GM18907 (cell line): ENCODE measurements around the gene DDX5.
A peak's percentile ranks its signal among the peaks of the same experiment; 100 is the strongest.
"Not testable (repeated sequence)": the region's sequence is repeated elsewhere in the genome, so short reads cannot be mapped to it uniquely, and the experiment has no call there.

Experiments used
- ATAC-seq: cut with Tn5 transposase; IDR thresholded peaks from one replicate; pipeline ENCODE4 v1.9.1; 2021; ENCODE audit warnings: mild to moderate bottlenecking, moderate library complexity; ENCODE audit not compliant: unreplicated experiment

Gene DDX5

GRCh38 chr17:64508683-64509082 is 2.6 kb upstream of the DDX5 start:
- no peak for ATAC-seq

DNA sequence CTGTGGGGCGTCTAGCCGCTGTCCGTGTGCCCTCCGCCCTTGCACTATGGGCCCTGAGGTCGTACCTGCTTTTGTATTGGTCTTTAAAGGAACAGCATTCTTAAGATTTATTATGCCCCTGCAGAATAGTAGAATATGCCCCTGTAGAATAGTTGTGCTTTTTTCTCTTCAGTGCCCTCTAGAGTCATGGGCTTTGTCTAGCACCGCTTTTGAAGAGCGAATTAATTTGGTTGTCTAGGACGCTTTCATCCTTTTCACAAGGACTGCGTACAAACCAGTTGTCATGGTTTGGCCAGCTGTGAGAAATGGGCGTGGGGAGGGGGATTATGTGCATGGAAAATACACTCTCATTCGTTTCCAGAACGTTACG is 1.3 kb upstream of the DDX5 start:
- peak; percentile 22 for ATAC-seq

GRCh38 chr17:64506576-64507412 is 705 bp upstream of the DDX5 start, which contains the start of gene CEP95:
Gene CEP95 (plus strand): TSS chr17:64506977. CDS start chr17:64507098, 121 bp downstream.
- ATAC-seq = peak; percentile 74

DNA sequence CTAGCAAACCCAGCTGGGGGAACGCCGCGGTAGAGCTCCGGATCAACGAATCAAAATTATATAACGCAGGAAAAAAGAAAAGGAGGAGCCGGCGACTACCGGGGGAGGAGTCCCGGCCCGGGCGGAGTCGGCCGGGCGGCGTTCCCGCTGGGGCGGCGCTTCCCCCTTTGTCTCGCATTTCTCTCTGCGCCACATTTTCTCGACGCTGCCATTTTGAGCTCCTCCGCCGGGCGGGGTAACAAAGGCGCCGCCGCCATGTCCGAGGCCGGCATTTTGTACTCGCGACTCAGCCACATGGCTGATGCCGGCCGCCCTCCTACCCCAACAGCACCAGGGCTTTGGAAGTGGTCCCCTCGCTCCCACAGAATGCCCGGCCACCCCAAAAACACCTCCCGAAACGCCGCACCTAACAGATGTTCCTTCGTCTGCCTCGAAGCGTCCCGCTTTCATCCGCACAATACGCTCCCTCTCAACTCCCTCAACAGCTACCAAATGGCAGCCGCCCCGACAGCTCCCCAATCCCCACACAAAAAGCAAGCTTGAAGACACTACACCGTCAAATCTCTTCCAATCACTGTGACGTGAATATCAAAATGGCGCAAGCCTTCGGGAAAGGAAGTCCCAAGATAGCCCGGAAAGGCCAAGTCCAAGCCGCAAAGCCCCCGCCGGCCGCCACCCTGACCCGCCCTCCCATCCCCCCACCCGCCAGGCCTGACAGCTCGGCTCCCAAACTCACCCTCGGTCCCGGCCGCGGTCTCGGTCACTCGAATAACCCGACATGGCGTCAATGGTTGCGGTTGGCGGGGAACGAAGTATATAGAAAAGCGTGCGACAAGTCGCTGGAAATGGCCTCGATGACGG is 519 bp downstream of the DDX5 start:
- peak; percentile 21 for ATAC-seq

- ATAC-seq = no peak
Measured at GRCh38 chr17:64504769-64505339, 1.2 kb downstream of the DDX5 start.

DNA sequence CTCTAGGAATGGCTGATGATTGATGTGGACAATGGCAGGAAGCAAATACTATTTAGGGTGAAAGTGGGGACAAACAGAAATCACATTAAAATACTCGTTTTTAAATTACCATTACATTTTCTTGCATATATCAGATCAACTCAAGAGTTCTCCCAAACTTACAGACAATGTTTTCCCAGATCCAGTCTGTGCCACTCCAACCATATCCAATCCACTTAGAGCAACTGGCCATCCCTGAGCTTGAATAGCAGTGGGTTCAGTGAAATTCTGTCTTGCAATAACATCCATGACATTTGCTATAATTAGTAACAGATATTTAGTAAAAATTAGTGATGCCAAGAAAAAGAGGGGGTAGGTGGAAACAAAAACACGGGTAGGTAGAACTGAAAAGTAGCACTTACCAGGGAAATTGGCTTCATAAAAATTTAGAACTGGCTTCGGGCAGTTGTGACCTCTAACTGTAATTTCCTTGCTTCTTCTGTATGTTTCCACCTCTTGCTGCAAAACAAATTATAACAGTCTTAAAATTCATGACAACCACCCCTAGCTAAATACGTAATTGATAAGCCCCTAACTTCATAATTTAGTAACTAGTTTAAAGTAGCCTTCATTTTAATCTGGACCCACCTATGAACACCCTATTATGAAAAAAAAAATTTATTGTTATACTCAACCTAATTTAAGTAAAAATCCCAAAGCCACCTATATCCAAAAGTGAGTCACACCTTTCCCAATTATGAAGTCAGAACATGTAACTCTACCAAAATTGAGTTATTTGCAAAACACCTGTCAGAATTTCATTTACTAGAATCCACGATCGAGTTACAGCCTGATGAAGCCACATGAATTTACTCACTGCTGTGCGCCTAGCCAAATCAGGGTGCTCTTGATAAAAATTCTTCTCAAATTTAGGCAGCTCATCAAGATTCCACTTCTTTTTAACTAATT is 2.0 kb downstream of the DDX5 start:
- ATAC-seq = no peak

DNA sequence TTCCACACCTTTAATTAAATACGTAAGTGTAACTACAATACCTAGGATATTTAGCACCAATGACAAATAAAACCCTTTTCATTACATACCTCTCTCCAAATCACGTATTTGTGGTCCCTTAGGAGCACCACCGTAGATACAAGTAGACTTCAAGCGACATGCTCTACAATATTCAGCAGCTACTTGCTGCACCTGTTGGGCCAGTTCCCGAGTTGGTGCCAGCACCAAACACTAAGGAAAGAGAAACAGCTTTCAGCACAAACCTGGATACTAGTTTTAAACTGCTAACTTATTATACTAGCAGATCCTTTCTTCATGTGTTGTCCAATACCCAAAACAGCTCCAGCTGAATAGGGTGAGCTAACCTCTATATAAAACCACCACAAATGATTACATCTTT is 2.7 kb downstream of the DDX5 start:
- no peak for ATAC-seq

DNA sequence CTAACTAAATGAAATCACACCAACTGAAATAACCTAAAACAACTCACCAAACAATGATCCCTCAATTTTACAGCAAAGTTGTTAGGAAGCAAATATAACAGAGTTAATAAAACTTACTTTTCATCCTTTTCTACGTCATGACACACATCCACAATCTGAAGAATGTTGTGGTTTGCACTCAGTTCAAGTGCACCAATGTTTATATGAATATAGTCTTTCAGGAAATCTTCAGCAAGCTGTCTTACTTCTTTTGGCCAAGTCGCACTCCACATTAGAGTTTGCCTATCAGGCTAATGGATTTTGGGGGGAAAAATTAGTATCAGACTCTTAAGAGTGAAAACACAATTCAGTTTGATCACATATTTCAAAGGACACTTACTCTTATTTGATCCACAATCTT is 3.3 kb downstream of the DDX5 start:
- ATAC-seq = no peak

DNA sequence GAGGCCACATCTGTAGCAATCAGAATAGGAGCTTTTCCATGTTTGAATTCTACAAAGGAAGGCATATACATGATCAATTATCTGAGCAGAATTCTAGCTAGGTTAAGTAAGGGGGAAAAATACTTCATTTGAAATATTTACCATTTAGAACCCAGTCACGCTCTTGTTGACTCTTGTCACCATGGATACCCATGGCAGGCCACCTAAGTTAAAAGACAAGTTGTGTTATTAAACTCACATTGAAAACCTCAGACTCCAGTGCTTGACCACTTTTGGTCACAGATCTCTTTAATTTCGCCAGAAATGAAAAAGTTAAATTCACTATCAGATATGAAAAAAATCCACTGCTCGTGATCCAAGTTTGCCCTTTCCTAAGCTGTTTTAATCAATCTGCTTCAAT is 4.1 kb downstream of the DDX5 start:
- no peak for ATAC-seq

DNA sequence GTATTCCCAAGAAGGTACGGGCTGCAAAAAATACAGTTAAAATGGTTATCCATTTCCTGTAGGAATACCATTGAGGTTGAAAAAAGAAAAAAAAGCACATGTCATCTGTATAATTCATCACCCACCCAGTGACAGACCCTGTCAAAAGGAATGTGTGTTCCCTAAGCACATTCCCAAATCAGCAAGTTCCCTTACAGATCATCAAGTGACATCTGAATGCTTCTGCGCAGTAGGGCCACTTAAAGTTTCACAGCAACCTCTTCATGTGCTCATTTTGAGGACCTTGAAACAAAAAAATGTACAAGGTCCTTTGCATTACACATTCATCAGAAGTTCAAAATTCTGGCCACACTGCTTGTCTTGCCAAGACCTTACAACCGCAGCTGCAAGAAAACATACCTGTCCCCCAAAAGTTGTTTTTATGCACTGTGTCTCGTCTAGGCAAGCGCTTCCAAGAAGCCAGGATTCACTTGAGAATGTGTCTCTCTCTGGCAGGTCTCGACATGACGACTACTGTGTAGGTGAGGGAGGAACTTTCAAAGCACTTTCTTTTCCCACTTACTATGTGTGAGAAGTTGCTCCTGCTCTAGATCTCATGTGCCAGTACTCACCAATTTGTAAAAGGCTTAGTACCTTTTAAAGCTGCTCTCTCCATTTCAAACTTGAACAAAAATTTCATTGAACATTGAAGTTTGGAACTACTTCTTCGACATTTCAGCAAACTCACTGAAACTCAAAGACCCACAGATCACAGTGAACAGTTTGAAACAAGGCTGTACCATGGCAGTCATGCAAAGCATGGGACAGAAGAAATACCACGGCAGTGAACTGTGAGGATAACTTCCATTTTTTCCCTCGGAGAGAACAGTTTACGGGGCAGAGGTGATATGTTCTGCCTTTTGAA is 5.0 kb downstream of the DDX5 start:
- ATAC-seq = no peak

DNA sequence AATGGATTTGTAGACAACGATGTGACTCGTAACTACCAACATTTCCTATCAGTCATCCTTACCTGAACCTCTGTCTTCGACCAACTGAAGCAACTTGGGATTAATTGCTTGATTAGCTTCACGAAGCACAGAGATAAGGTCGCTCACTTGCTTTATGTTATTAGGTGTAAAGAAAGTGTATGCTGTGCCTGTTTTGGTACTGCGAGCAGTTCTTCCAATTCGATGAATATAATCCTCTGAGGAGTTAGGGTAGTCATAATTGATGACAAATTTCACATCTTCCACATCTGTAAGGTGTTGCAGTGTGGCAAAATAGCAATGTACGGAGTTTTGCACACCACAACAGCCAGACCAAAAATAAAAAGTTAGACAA is 5.6 kb downstream of the DDX5 start:
- ATAC-seq = no peak

- no peak for ATAC-seq
Measured at GRCh38 chr17:64499805-64500486, 6.1 kb downstream of the DDX5 start.

DNA sequence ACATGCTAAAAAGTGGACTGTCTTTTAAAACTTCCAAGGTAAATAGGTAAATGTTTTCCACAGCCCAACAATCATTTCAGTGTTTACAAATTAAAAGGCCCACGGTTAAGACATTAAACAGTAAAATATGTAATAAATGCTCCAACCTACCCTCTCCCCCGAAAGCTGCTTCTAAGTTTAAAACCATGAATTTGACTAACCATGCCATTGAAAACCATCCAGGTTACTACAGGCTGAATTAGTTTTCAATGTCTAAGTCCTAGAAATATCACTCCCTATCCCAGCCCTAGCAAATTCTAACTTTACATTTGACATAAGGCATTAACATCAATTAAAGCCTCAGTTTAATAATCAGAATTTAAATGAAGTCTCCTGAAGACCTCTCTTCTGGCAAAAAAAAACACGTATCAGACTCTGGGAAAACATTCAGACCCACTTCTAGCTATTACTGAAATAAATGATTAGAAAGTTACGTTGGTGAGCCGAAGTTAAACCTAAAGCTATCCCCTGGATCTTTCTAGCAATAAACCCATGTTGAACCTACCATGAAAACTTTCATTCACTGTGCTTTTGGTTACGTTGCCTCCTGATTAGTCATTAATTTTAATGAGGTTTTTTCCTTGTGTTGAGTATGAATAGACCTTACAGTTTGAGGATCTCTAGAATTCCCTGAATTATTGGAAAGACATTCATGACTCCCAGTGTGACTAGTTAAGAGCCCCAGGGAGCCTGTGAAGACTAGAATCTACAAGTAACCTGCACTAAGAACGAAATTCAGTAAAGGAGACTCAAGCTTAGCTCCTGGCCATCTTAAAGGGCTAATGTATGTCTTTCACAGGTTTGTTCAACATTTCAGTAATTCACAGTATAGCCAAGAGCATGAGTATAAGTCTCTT is 7.5 kb downstream of the DDX5 start:
- ATAC-seq = no peak

DNA sequence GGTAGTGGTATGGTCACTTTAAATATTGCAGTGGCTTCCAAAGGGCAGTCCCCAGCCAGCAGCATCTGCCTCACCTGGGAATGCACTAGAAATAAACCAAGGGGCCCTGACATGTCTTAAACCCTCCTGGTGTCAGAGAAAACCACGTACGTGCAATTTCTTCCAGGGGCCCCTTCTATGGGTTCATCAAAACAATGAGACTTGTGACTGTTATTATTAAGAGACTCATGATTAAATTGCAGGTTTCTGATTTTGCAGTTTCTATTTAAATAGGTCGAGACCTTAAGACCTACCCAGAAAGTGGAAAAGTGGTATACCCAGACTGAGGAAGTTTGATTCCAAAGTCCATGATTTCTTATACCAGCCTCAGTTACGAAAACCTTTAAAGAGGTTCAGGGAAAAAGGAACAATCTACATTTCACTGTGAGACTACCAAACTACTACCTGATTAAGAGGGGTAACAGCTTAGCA is 8.5 kb downstream of the DDX5 start:
- no peak for ATAC-seq

- ATAC-seq = peak; percentile 82
Measured at GRCh38 chr17:64496786-64497564, 9.1 kb downstream of the DDX5 start, which contains the start of gene POLG2. Gene POLG2 (minus strand): TSS chr17:64497054. CDS start chr17:64496968, 86 bp downstream.

GRCh38 chr17:64496348-64496785 is 9.7 kb downstream of the DDX5 start:
- peak; percentile 13 for ATAC-seq

- ATAC-seq = not testable (repeated sequence)
Measured at GRCh38 chr17:64495300-64495699, 10.8 kb downstream of the DDX5 start.
